Bronchial epithelial cell (primary cell): ENCODE data around the gene PEPD. TPM values are rescaled to one million over a fixed set of nuclear protein-coding genes. Genes with fewer than 3 reads are reported as not detected.

ENCODE experiments used
- DNase-seq: peaks from one replicate; pipeline ENCODE4 v3.0.0-alpha.2; 2010; ENCODE audit warnings: low read depth
- FAIRE-seq: peaks from 2 replicates; lab custom pipeline; 2011; peaks lifted over from hg19 to GRCh38; lab: Jason Lieb, UNC
- H3K27me3 ChIP-seq: 2 replicates; pipeline ENCODE4 v1.5.1; 2011; ENCODE audit warnings: low read length; ENCODE audit not compliant: control insufficient read depth, insufficient read depth
- H3K36me3 ChIP-seq: 2 replicates; pipeline ENCODE4 v1.5.1; 2011; ENCODE audit warnings: low read length; ENCODE audit not compliant: control insufficient read depth, insufficient read depth
- H3K4me3 ChIP-seq: 2 replicates; pipeline ENCODE4 v1.5.1; 2011; ENCODE audit warnings: mild to moderate bottlenecking, low read depth, low read length, control low read depth
- CTCF ChIP-seq: IDR thresholded peaks from 2 replicates; pipeline ENCODE4 v1.5.1; 2011; ENCODE audit warnings: mild to moderate bottlenecking, moderate library complexity, low read length, control low read depth, inconsistent platforms; ENCODE audit not compliant: insufficient read depth, severe bottlenecking
- total RNA-seq: library from RNA; depleted of rRNA; stranded (reverse); fragments of >200 nt; gene quantifications from 2 replicates; pipeline ENCODE4 v1.2.1, GENCODE V29; 2014

PEPD gene
- total RNA-seq, 1 donor from 2014 or later: 35.8 TPM

GRCh38 chr19:33520844-33521479 is 629 bp downstream of the PEPD start:
- DNase-seq (no peak), FAIRE-seq (peak; percentile 7)
- no peak for TF ChIP-seq CTCF
- Histone ChIP-seq H3K36me3 (no peaks in the 10 kb centered on the region), H3K27me3 (no peaks in the 10 kb centered on the region), H3K4me3 (peak overlapping the region; percentile 87)

- peak; percentile 55 for FAIRE-seq
- no peaks in the 10 kb centered on the region for H3K36me3 ChIP-seq
- TF ChIP-seq CTCF: no peak
- DNase-seq: no peak
- no peaks in the 10 kb centered on the region for H3K27me3 ChIP-seq
- H3K4me3 ChIP-seq: no peak overlapping the region
These were observed 1.4 kb downstream of the PEPD start for GRCh38 chr19:33520048-33520643.

GRCh38 chr19:33519416-33519815 is 2.2 kb downstream of the PEPD start:
- DNase-seq (no peak), FAIRE-seq (no peak)
- Histone ChIP-seq H3K4me3 (no peak overlapping the region), H3K36me3 (no peaks in the 10 kb centered on the region), H3K27me3 (no peaks in the 10 kb centered on the region)
- no peak for TF ChIP-seq CTCF

- TF ChIP-seq CTCF: no peak
- DNase-seq: no peak
- peak; percentile 58 for FAIRE-seq
- Histone ChIP-seq H3K36me3 (no peaks in the 10 kb centered on the region), H3K4me3 (no peak overlapping the region), H3K27me3 (no peaks in the 10 kb centered on the region)
These were observed 3.0 kb downstream of the PEPD start for GRCh38 chr19:33518541-33518940.

GRCh38 chr19:33517922-33518321 is 3.7 kb downstream of the PEPD start:
- Histone ChIP-seq H3K27me3 (no peaks in the 10 kb centered on the region), H3K4me3 (no peak overlapping the region), H3K36me3 (no peaks in the 10 kb centered on the region)
- DNase-seq (no peak), FAIRE-seq (no peak)
- TF ChIP-seq CTCF: no peak
